GM12864 (cell line): Measurements from ENCODE around the gene RAD51D.
"Not testable (repeated sequence)": the region's sequence is repeated elsewhere in the genome, so short reads cannot be mapped to it uniquely, and the experiment has no call there.

Experiments used
- DNase-seq: peaks from one replicate; pipeline ENCODE4 v3.0.0-alpha.2; 2011; ENCODE audit warnings: low read depth
- H3K4me3 ChIP-seq: 2 replicates; pipeline ENCODE4 v1.5.1; 2011; ENCODE audit warnings: mild to moderate bottlenecking, low read depth, low read length, control low read depth
- CTCF ChIP-seq: IDR thresholded peaks from 2 replicates; pipeline ENCODE4 v1.5.1; 2011; ENCODE audit warnings: low read depth, mild to moderate bottlenecking, moderate library complexity, low read length, control low read depth, inconsistent platforms; ENCODE audit errors: missing control alignments

RAD51D gene

GRCh38 chr17:35048685-35049379 is 70.8 kb downstream of the RAD51D start:
- DNase-seq = no peak
- no peak for TF ChIP-seq CTCF
- H3K4me3 ChIP-seq = no peak overlapping the region

- DNase-seq = peak; percentile 67
- H3K4me3 ChIP-seq = peak overlapping the region; percentile 26; the same call in 1 of the 2 replicates
- TF ChIP-seq CTCF = no peak
Observed at GRCh38 chr17:35046740-35047283, 72.8 kb downstream of the RAD51D start.

- no peak for TF ChIP-seq CTCF
- DNase-seq = no peak
- peak overlapping the region; percentile 39 for H3K4me3 ChIP-seq
Observed at GRCh38 chr17:35046245-35046644, 73.4 kb downstream of the RAD51D start.

GRCh38 chr17:35045458-35045979 is 74.1 kb downstream of the RAD51D start:
- not testable (repeated sequence) for DNase-seq, H3K4me3 ChIP-seq

- TF ChIP-seq CTCF = no peak
- DNase-seq = no peak
- no peak overlapping the region for H3K4me3 ChIP-seq
Observed at GRCh38 chr17:35044181-35044580, 75.5 kb downstream of the RAD51D start.
